Activated CD4-positive, alpha-beta T cell treated with anti-CD3 and anti-CD28 coated beads for 48 hours (primary cell): ENCODE data around the gene IL3RA.

Source experiments
- DNase-seq: peaks from one replicate; pipeline ENCODE4 v3.0.0-alpha.2; 2020

IL3RA gene

GRCh38 chrX:1426321-1426720, 89.7 kb downstream of the IL3RA start:
- DNase-seq, result peak; percentile 1

GRCh38 chrX:1427756-1428155, 91.2 kb downstream of the IL3RA start:
- DNase-seq, result peak; percentile 2

GRCh38 chrX:1430451-1430850, 93.9 kb downstream of the IL3RA start:
- DNase-seq, result no peak
